ENCODE measurements around the gene PPP1R16B. TPM values are rescaled to one million over a fixed set of nuclear protein-coding genes. Genes with fewer than 3 reads are reported as not detected.

Gene PPP1R16B
- total RNA-seq, 5 donors from 2014 or later (not counting 1 experiment from before 2014, with no cell fraction given): 32.0 to 58.5 (median 50.2) TPM

DNA sequence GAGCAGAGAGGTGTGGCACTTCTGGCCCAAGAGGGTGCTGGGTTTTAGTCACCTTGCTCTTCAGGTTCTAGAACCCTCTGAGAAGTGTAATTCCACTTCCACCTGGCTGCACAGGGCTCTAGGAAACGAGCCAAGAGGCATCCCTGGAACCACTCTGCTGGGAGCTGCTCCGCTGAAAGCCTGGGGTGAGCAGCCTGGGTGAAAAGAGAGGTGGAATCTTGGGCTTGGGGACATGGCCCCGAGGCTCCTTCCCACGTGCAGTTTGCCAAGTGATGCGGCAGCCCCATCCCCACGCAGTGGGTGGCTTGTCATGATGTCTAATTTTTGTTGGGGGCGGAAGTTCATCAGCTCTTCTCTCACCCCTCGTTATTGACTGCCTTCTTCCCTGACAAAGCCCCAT is 32.8 kb downstream of the PPP1R16B start:
- peaks cover 39% of the 10 kb centered on the region for H3K36me3 Mint-ChIP-seq

DNA sequence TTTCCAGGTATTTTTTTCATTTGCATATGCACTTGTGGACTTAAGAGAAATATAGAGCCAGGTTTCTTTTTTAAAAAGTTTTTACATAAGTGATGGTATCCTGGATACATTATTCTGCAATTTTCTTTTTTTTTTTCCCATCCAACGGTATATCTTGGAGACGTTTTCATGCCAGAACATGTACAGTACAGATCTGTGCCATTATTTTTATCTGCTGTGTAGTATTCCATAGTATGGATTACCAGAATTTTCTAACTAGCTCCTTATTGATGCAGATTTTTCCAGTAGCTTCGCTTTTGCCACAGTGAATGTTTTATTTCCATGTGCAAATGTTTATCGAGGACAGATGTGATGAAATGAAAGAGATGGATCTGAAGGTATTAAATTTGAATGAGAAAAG is 34.1 kb downstream of the PPP1R16B start:
- peaks cover 50 to 67% (median 63%) of the 10 kb centered on the region in 3 donors for H3K4me1 Mint-ChIP-seq
- H3K27ac Mint-ChIP-seq: peak overlapping the region; percentile 92 to 96
- peaks cover 18 to 43% of the 10 kb centered on the region in 2 experiments for H3K4me1 ChIP-seq (ENCODE audit: control insufficient read depth in 1 of 2, extremely low read depth in 1 of 2, insufficient read depth in 2 of 2, low read length in 2 of 2)
- peaks cover 41% of the 10 kb centered on the region for H3K36me3 Mint-ChIP-seq
- H3K4me3 Mint-ChIP-seq: peak overlapping the region in 2 of 3 donors; percentile 15 to 59
- H3K27me3 Mint-ChIP-seq: no peaks in the 10 kb centered on the region
- ATAC-seq (replicated peaks in 1 of 4): no peak
- peak overlapping the region; percentile 98 for H3K27ac ChIP-seq (ENCODE audit: low read length)
- no peaks in the 10 kb centered on the region for H3K9me3 Mint-ChIP-seq
- no peak for DNase-seq
- no peaks in the 10 kb centered on the region for H3K9me3 ChIP-seq
- WGBS (ENCODE audit: insufficient coverage): 100% methylated on average over 2 of the region's 4 CpGs
- ChIA-PET CTCF (interaction anchor here in 1 of 2 donors (0.5 to 4.6 kb wide), 6 partner anchors 21 to 46 kb away, joined by 3 to 41 read pairs (median 4); no protein-coding TSS in a partner anchor), POLR2A (interaction anchor here in 1 of 2 donors (1.9 to 4.6 kb wide), 3 partner anchors 32 to 35 kb away, joined by 13 to 79 read pairs (median 17); partner anchors contain the start of gene PPP1R16B)
- H3K4me3 ChIP-seq (ENCODE audit: control insufficient read depth in 1 of 2, extremely low read depth in 1 of 2, low read length in 1 of 2): no peak overlapping the region
- H3K36me3 ChIP-seq (ENCODE audit: control insufficient read depth in 2 of 2, extremely low read depth in 1 of 2, insufficient read depth in 1 of 2, low read length in 1 of 2): peaks cover 9 to 34% of the 10 kb centered on the region in 2 donors
- H3K27me3 ChIP-seq (replicated peaks in 1 of 2; ENCODE audit: control insufficient read depth in 2 of 2, extremely low read depth in 1 of 2, insufficient read depth in 2 of 2, low read length in 1 of 2): no peaks in the 10 kb centered on the region

More for the DNA sequence above, 32.8 kb downstream of the PPP1R16B start:
- H3K4me1 Mint-ChIP-seq: peaks cover 49 to 67% (median 63%) of the 10 kb centered on the region in 3 donors
- ChIA-PET POLR2A (interaction anchor here in 1 of 2 donors (0.9 to 1.1 kb wide), 2 partner anchors 31 to 35 kb away, joined by 3 read pairs; no protein-coding TSS in a partner anchor), CTCF (no interaction called here)
- no peaks in the 10 kb centered on the region for H3K27me3 Mint-ChIP-seq
- peaks cover 9 to 34% of the 10 kb centered on the region in 2 donors for H3K36me3 ChIP-seq (ENCODE audit: control insufficient read depth in 2 of 2, extremely low read depth in 1 of 2, insufficient read depth in 1 of 2, low read length in 1 of 2)
- H3K9me3 ChIP-seq: no peaks in the 10 kb centered on the region
- H3K9me3 Mint-ChIP-seq: no peaks in the 10 kb centered on the region
- no peaks in the 10 kb centered on the region for H3K27me3 ChIP-seq (replicated peaks in 1 of 2; ENCODE audit: control insufficient read depth in 2 of 2, extremely low read depth in 1 of 2, insufficient read depth in 2 of 2, low read length in 1 of 2)
- no peak for DNase-seq
- no peak overlapping the region for H3K4me3 ChIP-seq (ENCODE audit: control insufficient read depth in 1 of 2, extremely low read depth in 1 of 2, low read length in 1 of 2)
- ATAC-seq (replicated peaks in 1 of 4): no peak
- WGBS (ENCODE audit: insufficient coverage): 92% methylated on average over 2 of the region's 8 CpGs
- no peak overlapping the region for H3K27ac ChIP-seq (ENCODE audit: low read length)
- peaks cover 15 to 51% of the 10 kb centered on the region in 2 experiments for H3K4me1 ChIP-seq (ENCODE audit: control insufficient read depth in 1 of 2, extremely low read depth in 1 of 2, insufficient read depth in 2 of 2, low read length in 2 of 2)
- no peak overlapping the region for H3K4me3 Mint-ChIP-seq
- peak overlapping the region in 1 of 2 donors; percentile 92 for H3K27ac Mint-ChIP-seq

DNA sequence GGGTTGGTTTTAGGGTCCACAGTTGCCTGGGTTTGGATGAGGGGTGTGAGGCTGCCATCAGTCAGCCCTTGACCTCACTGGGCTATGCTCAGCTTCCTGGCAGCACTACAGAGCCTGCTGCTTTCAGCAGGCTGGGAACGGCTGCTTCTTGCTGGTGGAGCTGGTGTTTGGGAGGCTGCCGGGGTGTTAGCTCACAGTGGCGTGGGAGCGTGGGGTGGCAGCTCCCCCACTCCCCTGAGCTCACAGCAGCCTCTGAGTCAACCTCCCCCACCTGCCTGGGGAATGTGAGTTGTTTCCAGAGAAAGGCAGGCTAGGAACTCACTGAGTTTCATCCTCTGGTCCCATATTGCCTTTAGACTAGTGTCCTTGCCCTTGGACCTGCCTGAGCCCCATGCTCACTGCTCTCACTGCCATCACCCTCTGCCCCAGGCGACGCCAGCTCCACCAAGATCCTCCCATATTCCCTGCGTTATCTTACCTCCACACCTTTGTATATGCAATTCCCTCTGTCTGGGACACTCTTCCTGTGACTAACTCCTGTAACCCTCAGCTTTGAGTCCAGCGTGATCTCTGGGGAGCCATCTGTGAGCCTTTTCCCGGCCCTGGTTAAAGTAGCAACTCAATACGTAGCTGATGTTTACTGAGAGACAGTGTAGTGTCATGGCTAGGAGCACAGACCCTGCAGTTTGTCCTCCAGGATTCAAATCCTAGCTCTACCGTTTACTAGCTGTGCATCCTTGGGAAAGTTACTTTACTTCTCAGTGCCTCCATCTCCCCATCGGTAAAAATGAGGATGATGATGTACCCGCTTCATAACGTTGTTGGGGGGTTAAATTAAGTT is 34.8 kb downstream of the PPP1R16B start:
- Histone ChIP-seq H3K27ac (ENCODE audit: low read length) (peak overlapping the region; percentile 98), H3K36me3 (ENCODE audit: control insufficient read depth in 2 of 2, extremely low read depth in 1 of 2, insufficient read depth in 1 of 2, low read length in 1 of 2) (peaks cover 9 to 34% of the 10 kb centered on the region in 2 donors), H3K27me3 (replicated peaks in 1 of 2; ENCODE audit: control insufficient read depth in 2 of 2, extremely low read depth in 1 of 2, insufficient read depth in 2 of 2, low read length in 1 of 2) (no peaks in the 10 kb centered on the region), H3K9me3 (no peaks in the 10 kb centered on the region), H3K4me1 (ENCODE audit: control insufficient read depth in 1 of 2, extremely low read depth in 1 of 2, insufficient read depth in 2 of 2, low read length in 2 of 2) (peaks cover 24 to 49% of the 10 kb centered on the region in 2 experiments), H3K4me3 (ENCODE audit: control insufficient read depth in 1 of 2, extremely low read depth in 1 of 2, low read length in 1 of 2) (no peak overlapping the region)
- ChIA-PET POLR2A (interaction anchor here (0.5 to 4.6 kb wide), 8 partner anchors 15 to 38 kb away, joined by 3 to 79 read pairs (median 6); partner anchors contain the start of gene PPP1R16B (in 1 of the 2)), CTCF (interaction anchor here in 1 of 2 donors (0.5 to 4.6 kb wide), 11 partner anchors 9 to 86 kb away, joined by 3 to 41 read pairs (median 4); partner anchors contain the start of gene FAM83D)
- Mint-ChIP-seq H3K27ac (peak overlapping the region; percentile 92 to 96), H3K36me3 (peaks cover 44% of the 10 kb centered on the region), H3K27me3 (no peaks in the 10 kb centered on the region), H3K4me1 (peaks cover 57 to 70% (median 65%) of the 10 kb centered on the region in 3 donors), H3K4me3 (peak overlapping the region; percentile 15 to 56 (median 49)), H3K9me3 (no peaks in the 10 kb centered on the region)
- ATAC-seq (replicated peaks in 1 of 4) (peak in 3 of 4 experiments; percentile 13 to 25 (median 17)), DNase-seq (peak in 28 of 35 experiments; percentile 18 to 64 (median 36))
- 71% methylated on average over 6 of the region's 14 CpGs for WGBS (ENCODE audit: insufficient coverage)

DNA sequence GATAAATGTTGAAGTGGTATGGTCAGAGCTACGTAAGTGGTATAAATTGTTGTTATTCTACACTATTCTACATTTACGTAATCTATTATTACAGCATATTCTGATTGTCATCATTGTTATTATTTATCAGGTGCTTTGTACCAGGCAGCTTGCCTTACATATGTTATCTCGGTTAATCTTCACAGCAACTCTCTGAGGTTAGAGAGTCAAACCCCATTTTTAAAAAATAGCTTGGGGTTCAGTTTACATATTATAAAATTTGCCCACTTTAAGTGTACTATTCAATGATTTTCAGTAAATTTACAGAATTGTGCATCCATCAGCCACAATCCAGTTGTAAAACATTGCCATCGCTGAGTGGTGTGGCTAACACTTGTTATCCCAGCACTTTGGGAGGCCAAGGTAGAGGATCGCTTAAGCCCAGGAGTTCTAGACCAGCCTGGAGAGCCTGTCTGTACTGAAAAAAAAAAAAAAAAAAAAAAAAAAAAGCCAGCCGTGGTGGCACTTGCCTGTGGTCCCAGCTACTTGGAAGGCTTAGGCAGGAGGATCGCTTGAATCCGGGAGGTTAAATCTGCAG is 35.5 kb downstream of the PPP1R16B start:
- peak in 6 of 35 experiments; percentile 10 to 70 (median 35) for DNase-seq
- Mint-ChIP-seq H3K4me1 (peaks cover 64 to 77% (median 72%) of the 10 kb centered on the region in 3 donors), H3K4me3 (peak overlapping the region; percentile 15 to 56 (median 49)), H3K36me3 (peaks cover 51% of the 10 kb centered on the region), H3K27me3 (no peaks in the 10 kb centered on the region), H3K9me3 (no peaks in the 10 kb centered on the region), H3K27ac (peak overlapping the region; percentile 92 to 96)
- ChIA-PET CTCF (interaction anchor here in 1 of 2 donors (0.6 to 4.6 kb wide), 11 partner anchors 8 to 85 kb away, joined by 3 to 41 read pairs (median 4); partner anchors contain the start of gene FAM83D), POLR2A (interaction anchor here (0.7 to 4.6 kb wide), 7 partner anchors 26 to 38 kb away, joined by 3 to 79 read pairs (median 7); partner anchors contain the start of gene PPP1R16B (in 1 of the 2))
- Histone ChIP-seq H3K9me3 (no peaks in the 10 kb centered on the region), H3K4me1 (ENCODE audit: control insufficient read depth in 1 of 2, extremely low read depth in 1 of 2, insufficient read depth in 2 of 2, low read length in 2 of 2) (peaks cover 24 to 56% of the 10 kb centered on the region in 2 experiments), H3K27me3 (replicated peaks in 1 of 2; ENCODE audit: control insufficient read depth in 2 of 2, extremely low read depth in 1 of 2, insufficient read depth in 2 of 2, low read length in 1 of 2) (no peaks in the 10 kb centered on the region), H3K4me3 (ENCODE audit: control insufficient read depth in 1 of 2, extremely low read depth in 1 of 2, low read length in 1 of 2) (no peak overlapping the region), H3K36me3 (ENCODE audit: control insufficient read depth in 2 of 2, extremely low read depth in 1 of 2, insufficient read depth in 1 of 2, low read length in 1 of 2) (peaks cover 9 to 33% of the 10 kb centered on the region in 2 donors), H3K27ac (ENCODE audit: low read length) (peak overlapping the region; percentile 98)
- peak; percentile 21 to 62 (median 34) for ATAC-seq (replicated peaks in 1 of 4)
- WGBS (ENCODE audit: insufficient coverage): no CpG with 5 or more reads among the region's 8 CpGs

DNA sequence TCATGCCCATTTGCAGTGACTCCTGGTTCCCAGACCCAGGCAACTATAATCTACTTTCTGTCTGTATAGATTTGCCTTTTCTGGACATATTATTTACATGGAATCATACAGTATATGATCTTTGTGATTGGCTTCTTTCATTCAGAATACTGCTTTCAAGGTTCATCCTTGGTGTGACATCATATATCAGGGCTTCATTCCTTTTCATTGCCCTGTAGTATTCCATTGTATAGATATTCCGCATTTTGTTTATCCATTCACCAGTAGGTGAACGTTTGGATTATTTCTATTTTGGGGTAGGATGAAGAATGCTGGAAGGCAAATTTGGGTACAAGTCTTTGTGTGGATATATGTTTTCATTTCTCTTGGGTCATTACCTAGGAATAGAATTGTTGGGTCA is 36.1 kb downstream of the PPP1R16B start:
- Histone ChIP-seq H3K4me1 (ENCODE audit: control insufficient read depth in 1 of 2, extremely low read depth in 1 of 2, insufficient read depth in 2 of 2, low read length in 2 of 2) (peaks cover 24 to 57% of the 10 kb centered on the region in 2 experiments), H3K4me3 (ENCODE audit: control insufficient read depth in 1 of 2, extremely low read depth in 1 of 2, low read length in 1 of 2) (no peak overlapping the region)
- H3K27ac Mint-ChIP-seq: peak overlapping the region; percentile 92 to 96

More for the DNA sequence above, 36.1 kb downstream of the PPP1R16B start:
- Mint-ChIP-seq H3K27me3 (no peaks in the 10 kb centered on the region), H3K36me3 (peaks cover 54% of the 10 kb centered on the region), H3K9me3 (no peaks in the 10 kb centered on the region), H3K4me1 (peaks cover 69 to 83% (median 78%) of the 10 kb centered on the region in 3 donors), H3K4me3 (peak overlapping the region; percentile 15 to 59 (median 56))
- Histone ChIP-seq H3K27ac (ENCODE audit: low read length) (peak overlapping the region; percentile 98), H3K27me3 (replicated peaks in 1 of 2; ENCODE audit: control insufficient read depth in 2 of 2, extremely low read depth in 1 of 2, insufficient read depth in 2 of 2, low read length in 1 of 2) (no peaks in the 10 kb centered on the region), H3K9me3 (no peaks in the 10 kb centered on the region), H3K36me3 (ENCODE audit: control insufficient read depth in 2 of 2, extremely low read depth in 1 of 2, insufficient read depth in 1 of 2, low read length in 1 of 2) (peaks cover 9 to 27% of the 10 kb centered on the region in 2 donors)
- CTCF ChIA-PET: interaction anchor here in 1 of 2 donors (0.6 to 4.6 kb wide), 7 partner anchors 12 to 53 kb away, joined by 3 to 41 read pairs (median 5); no protein-coding TSS in a partner anchor
- no peak for DNase-seq
- WGBS (ENCODE audit: insufficient coverage): no CpG with 5 or more reads among the region's 2 CpGs
- no peak for ATAC-seq (replicated peaks in 1 of 4)
- POLR2A ChIA-PET: interaction anchor here in 1 of 2 donors (0.6 to 4.6 kb wide), 6 partner anchors 32 to 37 kb away, joined by 3 to 79 read pairs (median 10); partner anchors contain the start of gene PPP1R16B

Measured in T-cell (primary cell).